A549 (cell line): ENCODE data around the gene ADAMTS10. TPM values are rescaled to one million over a fixed set of nuclear protein-coding genes. Genes with fewer than 3 reads are reported as not detected.

Experiments used
- ATAC-seq, 2 experiments: fragments of 200-7000 bp in 1 of 2; fragments of >200 bp in 1 of 2; cut with Nextera tagmentation in 1 of 2; cut with Tn5 transposase in 1 of 2; 3 replicates each; pipeline versions ENCODE4 v1.8.0 to v1.9.1; 2018 to 2020; ENCODE audit warnings: mild to moderate bottlenecking in 1 of 2, moderate library complexity in 1 of 2
- CTCF ChIA-PET: fragments of 300-600 bp; sonication (Branson Sonifier 250); formaldehyde crosslinking; extraction: SDS; loops from one replicate; lab custom pipeline; 2021; ENCODE audit warnings: antibody characterized with exemption, inconsistent platforms; lab: Yijun Ruan, JAX
- POLR2A ChIA-PET: fragments of 350-600 bp; formaldehyde crosslinking; extraction: SDS; loops from one replicate; lab custom pipeline; 2021; ENCODE audit warnings: antibody characterized with exemption, inconsistent platforms; lab: Yijun Ruan, JAX
- DNase-seq, 2 experiments: peaks; one replicate each; pipeline versions ENCODE4 v3.0.0 to v3.0.0-alpha.2; 2011 to 2016; ENCODE audit warnings: low read depth in 1 of 2, low spot score in 1 of 2
- FAIRE-seq: peaks from 2 replicates; lab custom pipeline; 2011; peaks lifted over from hg19 to GRCh38; lab: Jason Lieb, UNC
- H3K27ac ChIP-seq, 2 experiments: fragments of >200 bp; sonication (Bioruptor Twin); formaldehyde crosslinking; 3 replicates each; pipeline ENCODE4 v1.5.1; 2016 to 2017
- H3K4me1 ChIP-seq: fragments of >200 bp; sonication (Bioruptor Twin); formaldehyde crosslinking; 3 replicates; pipeline ENCODE4 v1.6.1; 2016
- H3K4me2 ChIP-seq: fragments of >200 bp; sonication (Bioruptor Twin); formaldehyde crosslinking; 3 replicates; pipeline ENCODE4 v1.6.1; 2016
- H3K4me3 ChIP-seq: fragments of >200 bp; sonication (Bioruptor Twin); formaldehyde crosslinking; 3 replicates; pipeline ENCODE4 v1.5.1; 2016
- H3K9me3 ChIP-seq: fragments of >200 bp; sonication (Bioruptor Twin); formaldehyde crosslinking; 3 replicates; pipeline ENCODE4 v1.6.1; 2016
- BHLHE40 ChIP-seq: IDR thresholded peaks from 2 replicates; pipeline ENCODE4 v1.6.1; 2012; ENCODE audit warnings: low read depth, low read length, inconsistent platforms
- CTCF ChIP-seq: fragments of >200 bp; sonication (Bioruptor Twin); formaldehyde crosslinking; IDR thresholded peaks from 3 replicates; pipeline ENCODE4 v1.5.1; 2016
- EHF ChIP-seq: fragments of 250-450 bp; sonication (Bioruptor Pico); IDR thresholded peaks from 2 replicates; pipeline ENCODE4 v1.5.0; 2020; ENCODE audit warnings: mild to moderate bottlenecking
- EP300 ChIP-seq, 2 experiments: fragments of >200 bp; sonication (Bioruptor Twin); formaldehyde crosslinking; IDR thresholded peaks; 2 replicates in 1 of 2; 3 replicates in 1 of 2; pipeline ENCODE4 v1.6.1; 2016 to 2017
- FOSB ChIP-seq: fragments of 250-450 bp; sonication (Bioruptor Pico); IDR thresholded peaks from 2 replicates; pipeline ENCODE4 v1.5.0; 2020; ENCODE audit warnings: mild to moderate bottlenecking, moderate library complexity
- FOSL2 ChIP-seq, 2 experiments: fragments of 450-650 bp in 1 of 2; fragments of >200 bp in 1 of 2; sonication (Bioruptor Twin) in 1 of 2; formaldehyde crosslinking; IDR thresholded peaks; 2 replicates each; pipeline versions ENCODE4 v1.5.0 to v1.6.1; 2016 to 2020; ENCODE audit warnings: mild to moderate bottlenecking in 1 of 2, moderate library complexity in 1 of 2
- HDAC2 ChIP-seq: fragments of 200-600 bp; sonication (generic); IDR thresholded peaks from 2 replicates; pipeline ENCODE4 v1.6.1; 2016
- JUN ChIP-seq, 2 experiments: fragments of >200 bp; sonication (Bioruptor Twin); formaldehyde crosslinking; IDR thresholded peaks; 2 replicates in 1 of 2; 3 replicates in 1 of 2; pipeline ENCODE4 v1.6.1; 2016 to 2017
- KDM1A ChIP-seq: fragments of 200-600 bp; sonication (generic); IDR thresholded peaks from 2 replicates; pipeline ENCODE4 v1.6.1; 2016; ENCODE audit warnings: low read depth, mild to moderate bottlenecking
- KDM5A ChIP-seq: fragments of 200-600 bp; sonication (generic); IDR thresholded peaks from 2 replicates; pipeline ENCODE4 v1.6.1; 2016; ENCODE audit warnings: antibody characterized with exemption, mild to moderate bottlenecking
- MAFK ChIP-seq: fragments of 450-650 bp; IDR thresholded peaks from 2 replicates; pipeline ENCODE4 v1.6.1; 2014; ENCODE audit not compliant: partially characterized antibody
- NR3C1 ChIP-seq: fragments of >200 bp; sonication (Bioruptor Twin); formaldehyde crosslinking; IDR thresholded peaks from 3 replicates; pipeline ENCODE4 v1.6.1; 2017
- RAD21 ChIP-seq, 2 experiments: fragments of >200 bp in 1 of 2; sonication (Bioruptor Twin) in 1 of 2; formaldehyde crosslinking in 1 of 2; IDR thresholded peaks in 1 of 2; conservative IDR thresholded peaks in 1 of 2; 2 replicates in 1 of 2; 3 replicates in 1 of 2; pipeline ENCODE4 v1.6.1; 2012 to 2018; ENCODE audit warnings: inconsistent platforms in 1 of 2
- RARB ChIP-seq: fragments of 250-450 bp; sonication (Bioruptor Pico); IDR thresholded peaks from 2 replicates; pipeline ENCODE4 v1.8.0; 2021; ENCODE audit warnings: mild to moderate bottlenecking, moderate library complexity
- REST ChIP-seq: fragments of 200-600 bp; sonication (generic); IDR thresholded peaks from 2 replicates; pipeline ENCODE4 v1.6.1; 2016; ENCODE audit warnings: antibody characterized with exemption, mild to moderate bottlenecking, moderate library complexity
- SMC3 ChIP-seq: fragments of >200 bp; sonication (Bioruptor Twin); formaldehyde crosslinking; IDR thresholded peaks from 3 replicates; pipeline ENCODE4 v1.6.1; 2018; ENCODE audit warnings: inconsistent platforms
- WGBS: methylation state at CpG from one replicate; pipeline ENCODE4 v1.1.6; 2017; ENCODE audit errors: missing lambda C conversion rate; 5-methylcytosine and 5-hydroxymethylcytosine counted together
- polyA plus RNA-seq, 4 experiments: library from polyadenylated mRNA; depleted of rRNA in 3 of 4; stranded (reverse); fragments of >200 nt; fragmentation: RNase III in 1 of 4; extraction: RNeasy Plus Mini Kit Qiagen cat#74134 plus additional on column Dnase treatment in 1 of 4; gene quantifications; 2 replicates in 3 of 4; 3 replicates in 1 of 4; pipeline ENCODE4 v1.2.3, GENCODE V29; 2011 to 2017

The ADAMTS10 gene
- polyA plus RNA-seq, 2 of the 4 experiments (the other 2 are of a cell fraction), result 26.7 to 49.3 TPM

GRCh38 chr19:8585894-8586750 is 24.4 kb downstream of the ADAMTS10 start:
- H3K9me3 ChIP-seq, result no peaks in the 10 kb centered on the region
- 88% methylated on average over 16 of the region's 34 CpGs for WGBS
- peaks cover 15% of the 10 kb centered on the region for H3K4me1 ChIP-seq
- ATAC-seq, result peak; percentile 63 to 64
- FAIRE-seq, result no peak
- no peak overlapping the region for H3K4me2 ChIP-seq
- no peak overlapping the region for H3K4me3 ChIP-seq
- no peak overlapping the region for H3K27ac ChIP-seq
- POLR2A ChIA-PET, result no interaction called here
- CTCF ChIA-PET, result interaction anchor here (0.6 to 2.7 kb wide), 12 partner anchors 8 to 1254 kb away, joined by 3 to 16 read pairs (median 4); partner anchors contain the start of gene MYO1F
- TF ChIP-seq RAD21 (conservative IDR thresholded peaks at IDR 0.05 in 1 of 2, IDR thresholded peaks at IDR 0.05 in 1 of 2), result peak in 1 of 2 experiments; percentile 39; a peak in 1 of 5 replicates
- no peak for TF ChIP-seq MAFK
- TF ChIP-seq REST, result no peak
- TF ChIP-seq KDM1A, result no peak
- no peak for TF ChIP-seq FOSL2 (IDR thresholded peaks at IDR 0.05)
- no peak for TF ChIP-seq FOSL2 (CRISPR knock-in tag; IDR thresholded peaks at IDR 0.05)
- peak; percentile 32; the same call in 2 of the 3 replicates for TF ChIP-seq SMC3
- no peak for TF ChIP-seq JUN (IDR thresholded peaks at IDR 0.05)
- TF ChIP-seq FOSB, result no peak
- no peak for TF ChIP-seq HDAC2
- TF ChIP-seq CTCF, result peak; percentile 51
- no peak for TF ChIP-seq RARB (CRISPR knock-in tag)
- no peak for TF ChIP-seq EHF (CRISPR knock-in tag)
- no peak for TF ChIP-seq EP300 (IDR thresholded peaks at IDR 0.05)
- TF ChIP-seq NR3C1, result no peak
- peak in 1 of 2 experiments; percentile 61 for DNase-seq

GRCh38 chr19:8584965-8585893 is 25.3 kb downstream of the ADAMTS10 start:
- ChIA-PET CTCF (interaction anchor here (0.9 to 2.7 kb wide), 8 partner anchors 9 to 177 kb away, joined by 3 to 16 read pairs (median 4); partner anchors contain the start of gene MYO1F), POLR2A (interaction anchor here (0.6 kb wide), 1 partner anchor 141 kb away, joined by 3 read pairs; the partner anchor contains the start of gene HNRNPM)
- peaks cover 22% of the 10 kb centered on the region for H3K4me1 ChIP-seq
- DNase-seq (no peak), ATAC-seq (peak in 1 of 2 experiments; percentile 10; a peak in 3 of 6 replicates), FAIRE-seq (no peak)
- H3K27ac ChIP-seq, result no peak overlapping the region
- TF ChIP-seq NR3C1, result no peak
- no peak for TF ChIP-seq KDM5A
- TF ChIP-seq BHLHE40, result no peak
- no peak overlapping the region for H3K4me2 ChIP-seq
- 90% methylated on average over 19 of the region's 71 CpGs for WGBS
- no peak overlapping the region for H3K4me3 ChIP-seq
- no peaks in the 10 kb centered on the region for H3K9me3 ChIP-seq
